ENCODE data around the gene ZNF529. TPM values are rescaled to one million over a fixed set of nuclear protein-coding genes. Genes with fewer than 3 reads are reported as not detected.

ZNF529 gene
- total and polyA plus RNA-seq, 2 of the 13 experiments (the other 11 are each of a cell fraction or from before 2014, with no cell fraction given), result 9.3 to 10.6 TPM

DNA sequence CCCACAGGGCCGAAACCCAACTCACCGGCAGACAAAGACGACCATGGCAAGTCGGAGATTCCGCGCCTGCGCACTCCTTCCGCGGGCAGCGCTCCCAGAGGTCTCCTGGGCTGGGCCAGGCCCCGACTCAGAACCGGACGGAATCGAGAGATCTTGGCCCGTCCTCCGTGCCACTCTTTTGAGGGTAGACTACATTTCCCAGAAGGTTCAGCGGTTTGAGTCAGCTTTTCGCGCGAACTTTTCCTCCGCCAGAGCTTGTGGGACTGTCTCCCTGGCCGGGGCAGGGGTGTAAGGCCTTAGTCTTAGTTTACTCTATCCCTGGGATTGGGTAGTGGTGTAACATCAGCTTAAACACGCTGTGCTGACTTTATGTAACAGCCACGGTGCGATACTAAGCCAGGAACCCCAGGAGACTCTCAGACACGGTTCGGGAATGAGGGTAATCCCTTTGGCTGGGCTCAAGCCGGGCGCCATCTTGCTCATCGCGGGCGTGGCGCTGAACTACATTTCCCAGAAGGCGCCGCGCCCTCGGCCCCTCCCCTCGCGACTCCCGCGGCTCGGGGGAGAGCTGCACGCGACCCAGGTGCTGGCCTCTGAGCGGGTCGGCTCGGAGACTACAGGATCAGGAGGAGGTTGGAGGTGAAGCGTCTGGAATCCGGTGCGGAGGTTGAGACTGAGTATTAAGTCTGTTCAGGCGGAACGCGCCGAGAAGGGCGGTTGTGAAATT, 44.7 kb downstream of the ZNF529 start, which contains the start of gene ZNF260 (continued):
- TF ChIP-seq, protein P1, sequence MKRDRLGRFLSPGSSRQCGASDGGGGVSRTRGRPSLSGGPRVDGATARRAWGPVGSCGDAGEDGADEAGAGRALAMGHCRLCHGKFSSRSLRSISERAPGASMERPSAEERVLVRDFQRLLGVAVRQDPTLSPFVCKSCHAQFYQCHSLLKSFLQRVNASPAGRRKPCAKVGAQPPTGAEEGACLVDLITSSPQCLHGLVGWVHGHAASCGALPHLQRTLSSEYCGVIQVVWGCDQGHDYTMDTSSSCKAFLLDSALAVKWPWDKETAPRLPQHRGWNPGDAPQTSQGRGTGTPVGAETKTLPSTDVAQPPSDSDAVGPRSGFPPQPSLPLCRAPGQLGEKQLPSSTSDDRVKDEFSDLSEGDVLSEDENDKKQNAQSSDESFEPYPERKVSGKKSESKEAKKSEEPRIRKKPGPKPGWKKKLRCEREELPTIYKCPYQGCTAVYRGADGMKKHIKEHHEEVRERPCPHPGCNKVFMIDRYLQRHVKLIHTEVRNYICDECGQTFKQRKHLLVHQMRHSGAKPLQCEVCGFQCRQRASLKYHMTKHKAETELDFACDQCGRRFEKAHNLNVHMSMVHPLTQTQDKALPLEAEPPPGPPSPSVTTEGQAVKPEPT (CRISPR knock-in tag; IDR thresholded peaks at IDR 0.05; ENCODE audit: low read depth), result no peak
- no peak for TF ChIP-seq SCMH1 (CRISPR knock-in tag; IDR thresholded peaks at IDR 0.05; ENCODE audit: borderline replicate concordance)
- TF ChIP-seq RCOR2 (CRISPR knock-in tag; IDR thresholded peaks at IDR 0.05), result no peak
- TF ChIP-seq MIXL1 (CRISPR knock-in tag; IDR thresholded peaks at IDR 0.05), result no peak
- TF ChIP-seq, protein P2, sequence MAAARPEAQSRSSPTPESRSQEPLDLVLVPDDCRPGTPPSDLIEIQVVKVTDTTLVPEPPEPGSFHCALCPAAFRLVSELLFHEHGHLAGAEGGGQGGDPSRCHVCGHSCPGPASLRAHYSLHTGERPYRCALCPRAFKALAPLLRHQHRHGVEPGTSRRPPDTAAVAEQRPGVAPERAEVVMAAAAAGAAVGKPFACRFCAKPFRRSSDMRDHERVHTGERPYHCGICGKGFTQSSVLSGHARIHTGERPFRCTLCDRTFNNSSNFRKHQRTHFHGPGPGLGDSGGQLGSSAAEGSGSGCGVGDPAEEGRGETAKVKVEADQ (CRISPR knock-in tag; IDR thresholded peaks at IDR 0.05; ENCODE audit: borderline replicate concordance), result no peak
- 0 out of 2 replicates have a peak, but pooled peaks have one; percentile 22 for TF ChIP-seq NFYC (CRISPR knock-in tag; IDR thresholded peaks at IDR 0.05)
- no peak for TF ChIP-seq KAT2B (IDR thresholded peaks at IDR 0.05; ENCODE audit: borderline replicate concordance, low read depth, low read length)
- peak; percentile 31; the same call in 1 of the 2 replicates for TF ChIP-seq ELF1 (CRISPR knock-in tag; IDR thresholded peaks at IDR 0.05)
- TF ChIP-seq RARG (CRISPR knock-in tag; IDR thresholded peaks at IDR 0.05; ENCODE audit: low read depth), result no peak
- TF ChIP-seq RBFOX2 (IDR thresholded peaks at IDR 0.05; ENCODE audit: low read depth, low read length), result peak; percentile 85
- peak; percentile 90; the same call in 1 of the 2 replicates for TF ChIP-seq ZNF44 (CRISPR knock-in tag; IDR thresholded peaks at IDR 0.05)
- TF ChIP-seq ZNF101 (CRISPR knock-in tag; IDR thresholded peaks at IDR 0.05; ENCODE audit: borderline replicate concordance, low read depth), result no peak
- TF ChIP-seq, protein P3, sequence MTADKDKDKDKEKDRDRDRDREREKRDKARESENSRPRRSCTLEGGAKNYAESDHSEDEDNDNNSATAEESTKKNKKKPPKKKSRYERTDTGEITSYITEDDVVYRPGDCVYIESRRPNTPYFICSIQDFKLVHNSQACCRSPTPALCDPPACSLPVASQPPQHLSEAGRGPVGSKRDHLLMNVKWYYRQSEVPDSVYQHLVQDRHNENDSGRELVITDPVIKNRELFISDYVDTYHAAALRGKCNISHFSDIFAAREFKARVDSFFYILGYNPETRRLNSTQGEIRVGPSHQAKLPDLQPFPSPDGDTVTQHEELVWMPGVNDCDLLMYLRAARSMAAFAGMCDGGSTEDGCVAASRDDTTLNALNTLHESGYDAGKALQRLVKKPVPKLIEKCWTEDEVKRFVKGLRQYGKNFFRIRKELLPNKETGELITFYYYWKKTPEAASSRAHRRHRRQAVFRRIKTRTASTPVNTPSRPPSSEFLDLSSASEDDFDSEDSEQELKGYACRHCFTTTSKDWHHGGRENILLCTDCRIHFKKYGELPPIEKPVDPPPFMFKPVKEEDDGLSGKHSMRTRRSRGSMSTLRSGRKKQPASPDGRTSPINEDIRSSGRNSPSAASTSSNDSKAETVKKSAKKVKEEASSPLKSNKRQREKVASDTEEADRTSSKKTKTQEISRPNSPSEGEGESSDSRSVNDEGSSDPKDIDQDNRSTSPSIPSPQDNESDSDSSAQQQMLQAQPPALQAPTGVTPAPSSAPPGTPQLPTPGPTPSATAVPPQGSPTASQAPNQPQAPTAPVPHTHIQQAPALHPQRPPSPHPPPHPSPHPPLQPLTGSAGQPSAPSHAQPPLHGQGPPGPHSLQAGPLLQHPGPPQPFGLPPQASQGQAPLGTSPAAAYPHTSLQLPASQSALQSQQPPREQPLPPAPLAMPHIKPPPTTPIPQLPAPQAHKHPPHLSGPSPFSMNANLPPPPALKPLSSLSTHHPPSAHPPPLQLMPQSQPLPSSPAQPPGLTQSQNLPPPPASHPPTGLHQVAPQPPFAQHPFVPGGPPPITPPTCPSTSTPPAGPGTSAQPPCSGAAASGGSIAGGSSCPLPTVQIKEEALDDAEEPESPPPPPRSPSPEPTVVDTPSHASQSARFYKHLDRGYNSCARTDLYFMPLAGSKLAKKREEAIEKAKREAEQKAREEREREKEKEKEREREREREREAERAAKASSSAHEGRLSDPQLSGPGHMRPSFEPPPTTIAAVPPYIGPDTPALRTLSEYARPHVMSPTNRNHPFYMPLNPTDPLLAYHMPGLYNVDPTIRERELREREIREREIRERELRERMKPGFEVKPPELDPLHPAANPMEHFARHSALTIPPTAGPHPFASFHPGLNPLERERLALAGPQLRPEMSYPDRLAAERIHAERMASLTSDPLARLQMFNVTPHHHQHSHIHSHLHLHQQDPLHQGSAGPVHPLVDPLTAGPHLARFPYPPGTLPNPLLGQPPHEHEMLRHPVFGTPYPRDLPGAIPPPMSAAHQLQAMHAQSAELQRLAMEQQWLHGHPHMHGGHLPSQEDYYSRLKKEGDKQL (CRISPR knock-in tag; IDR thresholded peaks at IDR 0.05; ENCODE audit: low read depth), result no peak
- TF ChIP-seq ZNF605 (CRISPR knock-in tag; IDR thresholded peaks at IDR 0.05), result peak; percentile 89
- peak; percentile 87 for TF ChIP-seq CHD2 (IDR thresholded peaks at IDR 0.05; ENCODE audit: low read depth, low read length)
- no peak for TF ChIP-seq KLF15 (CRISPR knock-in tag; IDR thresholded peaks at IDR 0.05; ENCODE audit: borderline replicate concordance)
- peak; percentile 76; the same call in 1 of the 2 replicates for TF ChIP-seq KDM5B (CRISPR knock-in tag; IDR thresholded peaks at IDR 0.05; ENCODE audit: borderline replicate concordance)
- no peak for TF ChIP-seq ZNF354B (CRISPR knock-in tag; IDR thresholded peaks at IDR 0.05)
- TF ChIP-seq, protein P4, sequence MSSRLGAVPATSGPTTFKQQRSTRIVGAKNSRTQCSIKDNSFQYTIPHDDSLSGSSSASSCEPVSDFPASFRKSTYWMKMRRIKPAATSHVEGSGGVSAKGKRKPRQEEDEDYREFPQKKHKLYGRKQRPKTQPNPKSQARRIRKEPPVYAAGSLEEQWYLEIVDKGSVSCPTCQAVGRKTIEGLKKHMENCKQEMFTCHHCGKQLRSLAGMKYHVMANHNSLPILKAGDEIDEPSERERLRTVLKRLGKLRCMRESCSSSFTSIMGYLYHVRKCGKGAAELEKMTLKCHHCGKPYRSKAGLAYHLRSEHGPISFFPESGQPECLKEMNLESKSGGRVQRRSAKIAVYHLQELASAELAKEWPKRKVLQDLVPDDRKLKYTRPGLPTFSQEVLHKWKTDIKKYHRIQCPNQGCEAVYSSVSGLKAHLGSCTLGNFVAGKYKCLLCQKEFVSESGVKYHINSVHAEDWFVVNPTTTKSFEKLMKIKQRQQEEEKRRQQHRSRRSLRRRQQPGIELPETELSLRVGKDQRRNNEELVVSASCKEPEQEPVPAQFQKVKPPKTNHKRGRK (CRISPR knock-in tag; IDR thresholded peaks at IDR 0.05), result no peak
- TF ChIP-seq GLI4 (CRISPR knock-in tag; IDR thresholded peaks at IDR 0.05; ENCODE audit: borderline replicate concordance), result peak; percentile 81; the same call in 1 of the 2 replicates
- TF ChIP-seq HHEX (CRISPR knock-in tag; IDR thresholded peaks at IDR 0.05), result no peak

Measured in HepG2 (cell line).